CD14-positive monocyte (primary cell): ENCODE measurements around the gene CGN. TPM values are rescaled to one million over a fixed set of nuclear protein-coding genes. Genes with fewer than 3 reads are reported as not detected.

ENCODE experiments used
- DNase-seq, 3 donors: peaks; one replicate each; pipeline ENCODE4 v3.0.0-alpha.2; 2011 to 2022
- H2AFZ ChIP-seq: 2 replicates; pipeline ENCODE4 v1.6.0; 2012; ENCODE audit warnings: mild to moderate bottlenecking, low read depth, low read length, inconsistent platforms; ENCODE audit not compliant: insufficient read depth, poor library complexity, severe bottlenecking
- H3K27ac ChIP-seq, 2 donors: 1 replicate in 1 of 2; 2 replicates in 1 of 2; pipeline ENCODE4 v1.5.1; 2012 to 2013; ENCODE audit warnings: low read length in 2 of 2, control low read depth in 1 of 2, inconsistent platforms in 1 of 2, low read depth in 1 of 2, mild to moderate bottlenecking in 1 of 2
- H3K27me3 ChIP-seq, 2 donors: one replicate each; pipeline versions ENCODE4 v1.6.0 to v1.6.1; 2011 to 2013; ENCODE audit warnings: low read length in 2 of 2; ENCODE audit not compliant: control insufficient read depth in 2 of 2, insufficient read depth in 2 of 2
- H3K36me3 ChIP-seq, 2 donors: replicated peaks in 1 of 2; 1 replicate in 1 of 2; 2 replicates in 1 of 2; pipeline versions ENCODE4 v1.5.1 to v1.6.1; 2012 to 2013; ENCODE audit warnings: low read length in 2 of 2, control low read depth in 1 of 2, inconsistent platforms in 1 of 2, mild to moderate bottlenecking in 1 of 2; ENCODE audit not compliant: insufficient read depth in 2 of 2, control insufficient read depth in 1 of 2
- H3K4me1 ChIP-seq, 2 donors: 1 replicate in 1 of 2; 2 replicates in 1 of 2; pipeline versions ENCODE4 v1.5.1 to v1.6.1; 2012 to 2013; ENCODE audit warnings: low read length in 2 of 2, control low read depth in 1 of 2, inconsistent platforms in 1 of 2, mild to moderate bottlenecking in 1 of 2, moderate library complexity in 1 of 2; ENCODE audit not compliant: insufficient read depth in 2 of 2, control insufficient read depth in 1 of 2
- H3K4me2 ChIP-seq: replicated peaks from 2 replicates; pipeline ENCODE3; 2012; ENCODE audit warnings: low read length, moderate library complexity, mild to moderate bottlenecking; ENCODE audit not compliant: poor library complexity, severe bottlenecking; ENCODE audit errors: extremely low read depth
- H3K4me3 ChIP-seq, 3 experiments: fragments of 200-600 bp in 1 of 3; sonication (generic) in 1 of 3; replicated peaks in 1 of 3; 1 replicate in 2 of 3; 2 replicates in 1 of 3; pipeline ENCODE4 v1.5.1; 2011 to 2013; ENCODE audit warnings: low read length in 3 of 3, mild to moderate bottlenecking in 3 of 3, control low read depth in 2 of 3, low read depth in 2 of 3, inconsistent platforms in 1 of 3, moderate library complexity in 1 of 3
- H3K79me2 ChIP-seq: 2 replicates; pipeline ENCODE4 v1.6.0; 2012; ENCODE audit warnings: mild to moderate bottlenecking, control low read depth, inconsistent platforms, low read length, moderate library complexity; ENCODE audit not compliant: insufficient read depth
- H3K9ac ChIP-seq: 2 replicates; pipeline ENCODE4 v1.6.0; 2017; ENCODE audit warnings: low read length, mild to moderate bottlenecking; ENCODE audit not compliant: insufficient read depth, poor library complexity, severe bottlenecking
- H3K9me3 ChIP-seq, 2 donors: replicated peaks in 1 of 2; 1 replicate in 1 of 2; 2 replicates in 1 of 2; pipeline versions ENCODE4 v1.5.1 to v1.6.1; 2012 to 2013; ENCODE audit warnings: low read length in 2 of 2, control low read depth in 1 of 2; ENCODE audit not compliant: control insufficient read depth in 1 of 2, insufficient read depth in 1 of 2
- H4K20me1 ChIP-seq: 2 replicates; pipeline ENCODE4 v1.6.0; 2012; ENCODE audit warnings: mild to moderate bottlenecking, low read length, control low read depth, moderate library complexity; ENCODE audit not compliant: insufficient read depth
- H3K27ac Mint-ChIP-seq, 7 donors: one replicate each; pipeline ENCODE4 v1.8.0; 2020; ENCODE audit warnings: mild to moderate bottlenecking in 7 of 7, mixed read lengths in 7 of 7, moderate library complexity in 6 of 7, inconsistent platforms in 2 of 7
- H3K27me3 Mint-ChIP-seq, 3 donors: one replicate each; pipeline ENCODE4 v1.8.0; 2021 to 2022; ENCODE audit warnings: low read depth in 3 of 3, mild to moderate bottlenecking in 3 of 3, mixed read lengths in 3 of 3, moderate library complexity in 3 of 3, inconsistent platforms in 1 of 3
- H3K36me3 Mint-ChIP-seq, 2 donors: one replicate each; pipeline ENCODE4 v1.8.0; 2020; ENCODE audit warnings: mixed read lengths in 2 of 2, inconsistent platforms in 1 of 2, mild to moderate bottlenecking in 1 of 2
- H3K4me1 Mint-ChIP-seq: one replicate; pipeline ENCODE4 v1.8.0; 2020; ENCODE audit warnings: mild to moderate bottlenecking, mixed read lengths
- H3K4me3 Mint-ChIP-seq, 2 donors: one replicate each; pipeline ENCODE4 v1.8.0; 2020; ENCODE audit warnings: mild to moderate bottlenecking in 2 of 2, mixed read lengths in 2 of 2, moderate library complexity in 1 of 2
- H3K9me3 Mint-ChIP-seq, 7 donors: one replicate each; pipeline ENCODE4 v1.8.0; 2020 to 2022; ENCODE audit warnings: mixed read lengths in 7 of 7, mild to moderate bottlenecking in 6 of 7, moderate library complexity in 6 of 7, inconsistent platforms in 2 of 7
- CTCF ChIP-seq: fragments of 200-600 bp; IDR thresholded peaks from one replicate; pipeline ENCODE4 v1.8.0; 2022; ENCODE audit warnings: antibody characterized with exemption, mild to moderate bottlenecking
- WGBS: methylation state at CpG from one replicate; pipeline ENCODE4 v1.1.5; 2013; ENCODE audit warnings: missing lambda C conversion rate; ENCODE audit not compliant: insufficient coverage; 5-methylcytosine and 5-hydroxymethylcytosine counted together
- intact Hi-C, 2 donors: fragments of 100-400 bp; cut with micrococcal nuclease; formaldehyde crosslinking; loops; one replicate each; pipeline versions ENCODE4 v1.15.0 to v1.15.1; 2023
- polyA plus RNA-seq, 3 donors: library from polyadenylated mRNA; depleted of rRNA in 1 of 3; unstranded in 2 of 3; stranded (reverse) in 1 of 3; fragments of 300-500 nt in 2 of 3; fragments of >200 nt in 1 of 3; fragmentation: Illumina TruSeq in 2 of 3; gene quantifications; 1 replicate in 2 of 3; 2 replicates in 1 of 3; pipeline ENCODE4 v1.2.3, GENCODE V29; 2012 to 2021

The CGN gene
- polyA plus RNA-seq, 3 donors = not detected

- no peak overlapping the region for H3K4me2 ChIP-seq
- no peak overlapping the region for H2AFZ ChIP-seq
- H3K27ac Mint-ChIP-seq = no peak overlapping the region
- intact Hi-C loops = no loop called here
- TF ChIP-seq CTCF = no peak
- H3K9me3 ChIP-seq = no peaks in the 10 kb centered on the region
- no peak overlapping the region for H3K4me3 Mint-ChIP-seq
- no peak overlapping the region for H3K9ac ChIP-seq
- H3K79me2 ChIP-seq = no peaks in the 10 kb centered on the region
- 90% methylated on average over 2 of the region's 2 CpGs for WGBS
- peaks cover 3 to 5% of the 10 kb centered on the region in 2 donors for H3K36me3 Mint-ChIP-seq
- no peaks in the 10 kb centered on the region for H3K9me3 Mint-ChIP-seq
- no peaks in the 10 kb centered on the region for H4K20me1 ChIP-seq
- H3K27me3 ChIP-seq = no peaks in the 10 kb centered on the region
- no peak overlapping the region for H3K27ac ChIP-seq
- peaks cover 3% of the 10 kb centered on the region for H3K4me1 Mint-ChIP-seq
- no peaks in the 10 kb centered on the region for H3K4me1 ChIP-seq
- peaks cover 2 to 9% (median 6%) of the 10 kb centered on the region in 3 donors for H3K27me3 Mint-ChIP-seq
- no peak overlapping the region for H3K4me3 ChIP-seq
- no peak for DNase-seq
- H3K36me3 ChIP-seq = no peaks in the 10 kb centered on the region
Observed at GRCh38 chr1:151583796-151584195, 72.6 kb downstream of the CGN start.

- peaks cover 2 to 9% (median 6%) of the 10 kb centered on the region in 3 donors for H3K27me3 Mint-ChIP-seq
- WGBS = 100% methylated on average over 3 of the region's 6 CpGs
- peak overlapping the region in 1 of 2 donors; percentile 6 for H3K4me3 Mint-ChIP-seq
- H3K36me3 ChIP-seq = no peaks in the 10 kb centered on the region
- intact Hi-C loops = no loop called here
- no peak for TF ChIP-seq CTCF
- no peak overlapping the region for H3K9ac ChIP-seq
- H2AFZ ChIP-seq = no peak overlapping the region
- no peak overlapping the region for H3K27ac Mint-ChIP-seq
- H3K4me1 ChIP-seq = no peaks in the 10 kb centered on the region
- no peaks in the 10 kb centered on the region for H3K79me2 ChIP-seq
- H3K4me1 Mint-ChIP-seq = peaks cover 3% of the 10 kb centered on the region
- H3K9me3 Mint-ChIP-seq = no peaks in the 10 kb centered on the region
- H3K9me3 ChIP-seq = no peaks in the 10 kb centered on the region
- H3K4me3 ChIP-seq = no peak overlapping the region
- peaks cover 3 to 5% of the 10 kb centered on the region in 2 donors for H3K36me3 Mint-ChIP-seq
- no peak overlapping the region for H3K27ac ChIP-seq
- no peak for DNase-seq
- H3K27me3 ChIP-seq = no peaks in the 10 kb centered on the region
- H3K4me2 ChIP-seq = no peak overlapping the region
- no peaks in the 10 kb centered on the region for H4K20me1 ChIP-seq
Observed at GRCh38 chr1:151584278-151584677, 73.1 kb downstream of the CGN start.
